ENCODE data around the gene HNMT. TPM values are rescaled to one million over a fixed set of nuclear protein-coding genes. Genes with fewer than 3 reads are reported as not detected.
"Not testable (repeated sequence)": the region's sequence is repeated elsewhere in the genome, so short reads cannot be mapped to it uniquely, and the experiment has no call there.

The HNMT gene
- total RNA-seq, 1 donor from 2014 or later = 92.7 TPM

DNA sequence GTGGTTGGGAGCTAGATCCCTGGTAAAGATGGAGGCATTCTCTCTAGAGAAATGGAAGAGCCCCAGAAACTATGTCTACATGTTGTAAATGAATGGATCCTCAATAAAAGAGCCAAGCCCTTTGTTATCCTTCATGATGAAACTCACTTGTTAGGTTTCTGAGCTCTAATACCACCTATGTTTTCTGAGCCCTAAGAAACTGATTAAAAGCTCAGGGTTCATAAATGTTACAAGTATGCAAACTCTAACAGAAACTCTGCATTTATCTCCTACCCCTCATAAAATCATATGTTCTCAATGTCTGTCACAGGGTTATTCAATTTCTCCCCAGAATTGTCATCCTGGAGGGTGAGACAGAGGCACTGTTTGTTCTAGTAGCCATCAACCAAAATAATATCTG is 18.0 kb upstream of the HNMT start:
- no peak for DNase-seq (ENCODE audit: low spot score)

DNA sequence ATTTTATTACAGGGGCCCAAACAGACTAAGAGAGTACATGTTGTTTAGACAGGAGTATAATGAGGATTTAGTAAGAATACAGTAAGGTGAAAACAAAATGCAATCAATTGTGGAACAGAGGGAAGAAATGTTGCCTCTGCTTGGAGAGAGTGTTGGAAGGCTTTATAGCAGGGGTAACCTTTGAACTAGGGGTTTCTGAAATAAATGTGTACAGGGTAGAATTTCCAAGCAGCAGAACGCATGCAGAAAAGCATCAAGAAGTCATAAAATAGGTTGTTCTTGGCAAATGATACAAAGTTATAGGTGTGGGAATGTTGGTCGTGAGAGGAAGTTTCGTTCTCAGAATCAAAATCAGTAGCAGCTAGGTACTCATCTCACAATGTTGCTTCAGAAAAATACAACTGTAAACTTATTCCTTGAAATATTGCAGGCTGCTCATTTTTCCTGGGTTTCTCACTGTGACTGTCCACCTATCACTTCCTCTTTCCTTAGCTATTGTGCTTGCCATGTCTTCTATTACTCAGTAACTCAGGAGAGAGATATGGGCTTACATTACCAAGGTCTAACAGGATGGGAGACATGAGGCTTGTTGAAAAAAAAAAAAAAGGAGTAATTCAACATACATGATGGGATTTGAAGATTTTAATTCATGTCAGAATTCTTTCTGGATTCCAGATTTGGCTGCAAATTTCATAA is 17.1 kb upstream of the HNMT start:
- no peak for DNase-seq (ENCODE audit: low spot score)

DNA sequence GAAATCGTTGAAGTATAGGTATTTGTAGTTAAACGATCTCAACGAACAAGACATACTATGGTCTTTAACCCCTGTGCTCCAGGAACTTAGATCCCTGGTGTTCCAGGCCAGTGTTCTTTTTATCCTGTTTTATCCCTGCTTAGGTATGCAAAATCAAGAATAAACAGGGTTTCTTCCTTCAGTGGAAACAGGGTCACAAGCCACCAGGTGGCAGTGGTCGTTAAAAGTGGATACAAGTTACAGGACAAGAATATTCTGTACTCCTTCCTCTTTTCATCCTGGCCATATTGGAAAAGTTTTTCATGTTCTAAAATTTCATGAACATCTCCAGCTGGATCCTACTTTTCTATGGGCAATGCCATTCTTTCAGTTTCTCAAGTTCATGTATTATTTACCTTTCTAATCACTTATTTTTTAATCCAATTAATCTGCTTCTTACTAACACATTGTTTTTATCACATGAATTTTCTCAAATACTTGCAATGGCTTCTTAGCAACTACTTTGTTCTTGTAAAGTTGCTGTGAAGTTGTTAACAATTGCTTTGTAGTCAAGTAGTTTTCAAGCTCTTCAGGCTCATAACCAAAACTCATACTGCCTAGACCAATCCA is 16.4 kb upstream of the HNMT start:
- DNase-seq (ENCODE audit: low spot score) = peak; percentile 61

DNA sequence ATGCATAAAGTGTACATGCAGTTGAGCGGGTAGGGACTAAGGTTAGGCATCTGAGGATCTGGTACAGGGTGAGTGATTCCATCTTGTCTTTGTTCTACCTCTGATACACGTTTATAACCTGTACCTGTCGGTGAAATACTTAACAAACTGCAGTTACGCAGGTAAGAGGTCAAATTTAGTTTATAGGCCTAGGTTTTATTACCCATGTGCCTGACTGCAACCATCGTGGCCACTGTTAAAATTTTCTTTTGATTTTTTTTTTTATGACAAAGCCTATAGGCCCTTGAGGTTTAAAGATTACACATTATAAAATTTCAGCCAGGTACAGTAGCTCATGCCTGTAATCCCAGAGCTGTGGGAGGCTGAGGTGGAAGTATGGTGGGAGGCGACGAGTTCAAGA is 15.4 kb upstream of the HNMT start:
- no peak for DNase-seq (ENCODE audit: low spot score)

DNA sequence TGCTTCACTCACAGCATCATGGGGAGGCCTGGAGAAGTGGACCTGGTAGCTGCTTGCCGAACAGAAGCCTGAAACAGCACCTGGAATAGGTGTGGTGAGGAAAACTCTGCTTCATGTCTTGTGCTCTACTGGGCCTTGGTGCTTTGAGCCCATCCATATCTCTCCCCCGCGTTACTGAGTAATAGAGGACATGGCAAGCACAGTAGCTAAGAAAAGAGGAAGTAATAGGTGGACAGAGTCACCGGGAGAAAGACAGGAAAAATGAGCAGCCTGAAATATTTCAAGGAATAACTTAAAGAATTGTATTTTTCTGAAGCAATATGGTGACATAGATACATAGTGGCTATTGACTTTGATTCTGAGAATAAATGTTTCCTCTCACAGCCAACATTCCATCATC is 14.0 kb upstream of the HNMT start:
- DNase-seq (ENCODE audit: low spot score) = no peak

DNA sequence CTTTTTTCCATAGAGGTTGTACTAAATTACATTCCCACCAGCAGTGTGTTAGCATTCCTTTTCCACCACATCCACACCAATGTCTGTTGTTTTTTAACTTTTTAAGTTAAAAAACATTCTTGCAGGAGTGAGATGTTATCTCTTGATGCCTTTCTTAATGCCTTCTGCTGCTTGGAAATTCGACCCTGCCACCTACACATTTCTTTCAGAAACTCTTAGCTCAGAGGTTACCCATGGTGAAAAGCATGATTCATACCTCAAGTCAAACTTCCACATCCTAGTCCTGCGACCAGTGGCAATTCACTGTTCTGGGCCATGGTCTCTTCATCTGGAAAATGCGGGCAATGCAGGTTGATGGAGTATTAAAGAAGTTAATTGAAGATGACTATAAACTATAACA is 12.7 kb upstream of the HNMT start:
- no peak for DNase-seq (ENCODE audit: low spot score)

DNA sequence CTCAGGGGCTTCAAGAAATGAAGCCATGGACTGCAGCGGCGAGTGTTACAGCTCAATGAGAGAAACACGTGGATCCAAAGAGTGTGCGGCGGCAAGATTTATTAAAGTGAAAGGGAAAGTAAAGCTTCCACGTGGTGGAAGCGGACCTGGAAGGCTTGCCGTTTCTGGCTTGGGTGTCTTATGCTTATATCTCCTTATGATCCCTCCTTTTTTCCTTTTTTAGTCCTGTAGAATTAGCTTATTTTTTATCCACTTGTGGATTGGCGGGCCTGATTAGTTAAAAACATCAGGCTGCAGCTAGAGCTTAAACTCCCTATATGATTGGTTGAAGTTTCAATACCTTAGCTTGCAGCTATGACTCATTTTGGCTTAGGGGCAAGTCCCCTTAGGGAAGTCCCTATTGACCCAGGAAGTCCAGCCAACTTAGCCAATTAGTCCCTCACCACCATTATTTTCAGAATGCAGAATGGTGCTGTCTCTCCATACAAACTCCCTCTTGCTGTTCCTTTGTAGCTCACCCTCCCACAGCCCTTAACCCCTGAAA is 11.6 kb upstream of the HNMT start:
- DNase-seq (ENCODE audit: low spot score) = no peak

DNA sequence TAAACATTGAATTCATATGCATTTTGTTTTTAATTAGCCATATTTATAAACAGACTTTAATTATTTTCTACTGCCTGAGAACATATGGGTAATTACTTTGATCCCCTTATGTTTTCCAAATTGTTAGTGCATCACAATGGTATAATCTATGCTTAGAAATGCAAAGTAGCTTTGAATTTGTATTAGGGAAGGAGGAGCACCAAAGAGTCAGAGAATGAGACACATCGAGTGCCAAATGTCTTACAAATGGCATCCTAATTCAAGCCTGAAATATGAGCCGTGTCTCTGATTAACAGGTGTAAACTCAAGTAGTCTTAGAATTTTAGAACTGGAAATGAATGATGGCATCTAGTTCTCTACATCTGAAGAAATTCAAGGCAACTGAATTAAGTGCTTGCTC is 8.7 kb upstream of the HNMT start:
- no peak for DNase-seq (ENCODE audit: low spot score)

DNA sequence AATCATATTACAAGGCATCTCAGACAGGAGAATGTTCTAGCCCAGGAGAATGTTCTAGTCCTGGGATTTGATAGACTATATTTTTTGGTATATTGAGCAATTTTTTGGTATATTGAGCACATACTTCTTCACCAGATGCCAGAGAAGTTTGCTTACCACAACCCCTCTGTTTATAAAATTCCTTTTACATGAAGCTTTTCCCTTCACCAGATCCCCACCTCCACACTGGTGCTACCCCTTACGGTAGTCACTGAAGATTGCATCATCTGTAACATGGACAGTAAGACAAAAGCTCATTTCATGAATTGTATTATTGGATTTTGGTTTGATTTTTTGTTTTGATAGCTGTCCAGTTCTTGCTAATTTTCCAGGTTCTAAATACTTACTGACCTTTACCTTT is 7.2 kb upstream of the HNMT start:
- DNase-seq (ENCODE audit: low spot score) = no peak

DNA sequence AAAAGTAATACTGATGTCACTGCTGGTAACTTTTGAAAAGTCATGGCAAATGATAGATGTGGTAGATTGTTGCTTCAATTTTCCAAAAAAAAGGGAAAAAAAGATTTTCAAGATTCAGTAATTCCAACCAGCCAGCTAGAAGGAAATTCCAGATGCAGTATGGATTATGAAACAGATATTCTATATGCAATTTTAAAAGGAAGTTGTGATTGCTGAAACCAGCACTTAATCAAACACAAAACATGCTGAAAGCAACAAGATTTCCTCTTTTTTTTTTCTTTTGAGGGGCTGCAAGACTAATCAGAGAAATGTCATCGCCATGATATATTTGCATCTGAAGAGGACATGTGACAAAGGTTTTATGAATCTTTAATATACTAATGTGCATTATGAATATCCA is 5.1 kb upstream of the HNMT start:
- no peak for DNase-seq (ENCODE audit: low spot score)

DNA sequence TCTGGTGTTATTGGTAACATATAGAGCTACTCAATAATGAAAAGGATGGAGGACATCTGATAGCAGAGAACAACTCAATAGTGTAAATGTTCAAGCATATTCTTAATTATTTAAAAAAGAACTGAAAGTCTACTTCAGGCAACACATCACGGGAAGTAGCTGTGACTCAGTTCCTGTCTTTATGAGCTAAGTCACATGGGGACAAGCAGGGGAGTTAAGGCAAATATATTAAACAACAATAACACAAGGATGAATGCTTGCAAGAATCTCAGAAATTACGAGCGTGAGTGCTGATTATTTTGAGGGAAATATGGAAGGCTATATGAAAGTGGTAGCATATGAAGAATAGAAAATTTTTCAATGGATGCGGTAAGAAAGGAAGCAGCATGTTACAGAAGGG is 4.0 kb upstream of the HNMT start:
- no peak for DNase-seq (ENCODE audit: low spot score)

DNA sequence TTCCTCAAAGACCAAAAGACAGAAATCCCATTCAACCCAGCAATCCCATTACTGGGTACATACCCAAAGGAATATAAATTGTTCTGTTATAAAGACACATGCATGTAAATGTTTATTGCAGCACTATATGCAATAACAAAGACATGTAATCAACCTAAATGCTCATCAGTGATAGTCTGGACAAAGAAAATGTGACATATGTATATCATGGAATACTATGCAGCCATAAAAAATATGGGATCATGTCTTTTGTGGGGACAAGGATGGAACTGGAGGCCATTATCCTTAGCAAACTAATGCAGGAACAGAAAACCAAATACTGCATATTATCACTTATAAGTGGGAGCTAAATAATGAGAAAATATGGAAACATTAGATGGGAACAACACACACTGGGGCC is 2.7 kb upstream of the HNMT start:
- DNase-seq (ENCODE audit: low spot score) = no peak

DNA sequence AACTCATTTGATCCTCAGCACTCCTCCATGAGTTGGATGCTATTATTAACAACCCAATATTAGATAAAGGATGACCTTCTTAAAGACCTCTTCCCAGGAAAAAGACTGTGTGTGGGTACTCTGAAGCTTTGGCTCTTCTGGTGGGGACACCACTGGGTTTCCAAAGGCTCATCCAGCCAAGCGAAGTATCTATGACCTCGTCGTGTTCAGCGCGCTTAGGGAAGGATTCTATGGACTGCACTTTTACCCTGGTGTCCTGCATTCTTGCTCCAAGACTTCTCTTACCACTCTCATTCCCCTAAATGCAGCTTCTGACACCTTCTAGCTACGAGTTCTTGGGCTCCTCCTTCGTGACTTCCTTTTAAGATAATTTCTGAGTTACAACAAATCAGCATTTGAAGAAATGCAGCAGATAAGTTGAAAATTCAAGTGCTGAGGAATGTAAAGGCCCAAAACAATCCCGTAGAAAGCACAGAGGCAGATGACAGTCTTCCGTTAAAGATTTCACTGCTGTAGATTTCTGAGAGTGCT is 673 bp upstream of the HNMT start:
- no peak for DNase-seq (ENCODE audit: low spot score)

DNA sequence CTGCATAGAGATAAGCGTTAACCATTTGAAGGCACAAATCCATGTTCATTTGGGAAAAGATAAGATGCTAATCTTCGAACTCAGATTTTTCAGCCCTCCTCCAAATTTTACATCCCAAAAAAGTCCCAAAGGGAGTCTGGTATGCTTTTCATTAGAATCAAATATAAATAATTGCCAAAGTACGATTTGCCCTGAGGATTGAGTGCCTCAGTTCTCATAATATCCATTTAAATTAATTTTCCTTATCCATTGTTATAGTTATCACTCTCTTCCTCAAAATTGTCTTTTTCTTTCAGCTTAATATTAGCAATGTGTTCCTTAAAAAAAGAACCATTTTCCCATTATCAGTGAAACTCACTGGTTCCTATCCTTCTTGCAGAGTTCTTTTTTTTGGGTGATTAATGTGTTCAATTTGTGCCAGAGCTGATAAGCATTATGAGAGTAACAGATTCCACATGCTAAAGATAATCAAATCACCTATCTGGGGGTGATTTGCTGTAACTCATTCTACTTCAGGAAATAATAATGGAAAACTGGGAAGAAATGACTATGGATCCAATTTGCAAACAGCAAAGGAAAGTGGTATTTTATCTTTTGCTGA is 686 bp downstream of the HNMT start:
- DNase-seq (ENCODE audit: low spot score) = no peak

DNA sequence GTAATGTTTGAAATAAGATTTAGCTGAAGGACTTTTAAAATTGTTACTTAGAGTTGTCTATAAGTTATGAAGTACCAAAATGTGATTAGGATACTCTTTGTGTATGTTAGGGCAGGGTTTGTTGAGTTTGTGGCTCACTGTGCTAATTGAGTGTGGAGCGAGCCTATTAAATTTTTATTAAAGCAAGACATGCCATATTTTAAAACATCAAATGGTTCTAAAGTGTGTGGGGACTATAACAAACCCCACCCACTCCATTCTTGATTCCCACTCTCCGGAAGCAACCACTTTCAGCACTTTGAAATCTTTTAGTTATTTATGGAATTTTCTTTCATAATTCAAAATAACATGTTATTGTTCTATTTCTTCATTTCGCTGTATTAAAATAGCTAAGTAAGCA is 1.8 kb downstream of the HNMT start:
- DNase-seq (ENCODE audit: low spot score) = no peak

DNA sequence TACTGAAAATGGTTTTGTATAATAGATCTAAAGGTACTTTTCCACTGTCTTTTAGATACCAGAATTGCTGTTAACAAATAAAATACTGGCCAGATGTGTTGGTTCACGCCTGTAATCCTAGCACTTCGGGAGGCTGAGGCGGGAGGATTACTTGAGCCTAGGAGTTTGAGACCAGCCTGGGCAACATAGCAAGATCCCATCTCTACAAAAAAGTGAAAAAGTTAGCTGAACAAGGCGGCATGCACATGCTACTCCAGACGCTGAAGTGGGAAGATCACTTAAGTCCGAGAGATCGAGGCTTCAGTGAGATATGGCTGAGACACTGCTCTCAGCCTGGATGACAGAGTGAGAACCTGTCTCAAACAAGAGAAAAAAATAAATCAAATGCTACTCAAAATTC is 2.8 kb downstream of the HNMT start:
- DNase-seq (ENCODE audit: low spot score) = no peak

DNA sequence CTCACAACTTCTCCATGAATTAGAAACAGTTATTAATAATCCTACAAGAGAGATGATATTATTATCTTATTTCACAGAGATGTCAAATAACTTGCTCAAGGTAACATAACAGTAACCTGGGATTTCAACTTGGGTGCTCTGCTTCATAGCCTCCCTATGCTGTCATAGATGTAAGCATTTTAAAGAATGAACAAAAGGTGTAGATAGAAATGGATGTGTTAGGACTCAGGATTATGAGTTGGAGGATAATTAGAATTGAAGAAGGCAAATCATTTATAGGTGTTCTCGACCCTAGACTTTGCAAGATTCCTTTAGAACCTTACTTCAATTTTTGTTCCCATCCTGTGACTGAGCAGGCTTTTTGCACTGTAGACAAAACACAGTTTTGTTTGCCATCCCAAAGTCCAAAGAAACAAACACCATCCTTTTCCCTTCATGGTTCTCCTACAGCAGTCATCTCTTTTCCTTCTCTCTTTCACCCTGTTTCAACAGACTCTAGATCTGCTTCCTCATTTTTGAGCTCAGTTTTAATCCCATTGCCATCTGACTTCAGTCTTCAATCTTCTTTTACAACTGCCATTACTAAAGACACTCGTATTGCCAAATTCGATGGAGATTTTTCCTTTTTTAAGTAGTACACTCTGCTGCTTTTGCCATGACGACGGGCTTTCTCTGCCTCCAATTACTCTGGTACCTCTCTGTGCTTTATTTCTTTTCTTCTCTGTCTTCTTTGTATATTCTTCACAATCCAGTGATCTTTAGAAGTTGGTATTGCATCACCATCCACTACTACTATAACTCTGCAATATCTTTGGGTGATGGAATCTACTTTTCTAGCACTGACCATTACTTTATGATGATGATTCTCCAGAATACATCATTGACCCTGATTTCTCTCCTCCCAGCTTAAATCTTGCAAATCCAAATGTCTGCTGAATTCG is 4.5 kb downstream of the HNMT start:
- DNase-seq (ENCODE audit: low spot score) = no peak

DNA sequence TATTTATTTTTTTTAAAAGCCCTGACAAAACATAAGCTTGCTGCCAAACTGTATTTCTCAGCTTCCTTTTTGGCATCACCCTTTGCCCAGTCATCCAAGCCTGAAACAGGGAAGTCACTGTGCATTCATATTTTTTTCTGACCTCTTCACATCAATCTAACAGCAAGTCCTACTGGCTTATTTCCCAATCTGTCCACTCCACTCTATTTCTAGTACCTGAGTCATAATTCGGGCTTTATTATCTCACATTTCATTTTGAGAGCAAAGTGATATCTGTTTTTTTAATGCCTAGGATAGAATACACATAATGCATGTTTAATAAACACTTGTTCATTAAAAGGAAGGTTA is 5.1 kb downstream of the HNMT start:
- DNase-seq (ENCODE audit: low spot score) = peak; percentile 44

DNA sequence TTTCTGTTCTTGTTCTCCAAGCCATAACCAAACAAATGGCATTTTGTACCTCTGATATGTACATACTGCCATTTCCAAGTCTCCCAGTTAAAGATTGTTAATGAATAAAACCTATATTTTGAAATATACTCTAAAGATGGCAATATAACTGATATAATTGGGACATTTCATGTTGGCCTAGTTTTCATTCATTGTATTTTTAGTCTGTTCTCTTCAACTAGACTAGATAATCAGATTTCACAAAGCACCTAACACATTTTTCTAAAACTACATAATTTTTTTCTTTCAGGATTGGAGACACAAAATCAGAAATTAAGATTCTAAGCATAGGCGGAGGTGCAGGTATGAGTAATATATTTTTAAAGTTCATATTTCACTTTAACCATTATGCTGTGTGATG is 5.6 kb downstream of the HNMT start:
- no peak for DNase-seq (ENCODE audit: low spot score)

DNA sequence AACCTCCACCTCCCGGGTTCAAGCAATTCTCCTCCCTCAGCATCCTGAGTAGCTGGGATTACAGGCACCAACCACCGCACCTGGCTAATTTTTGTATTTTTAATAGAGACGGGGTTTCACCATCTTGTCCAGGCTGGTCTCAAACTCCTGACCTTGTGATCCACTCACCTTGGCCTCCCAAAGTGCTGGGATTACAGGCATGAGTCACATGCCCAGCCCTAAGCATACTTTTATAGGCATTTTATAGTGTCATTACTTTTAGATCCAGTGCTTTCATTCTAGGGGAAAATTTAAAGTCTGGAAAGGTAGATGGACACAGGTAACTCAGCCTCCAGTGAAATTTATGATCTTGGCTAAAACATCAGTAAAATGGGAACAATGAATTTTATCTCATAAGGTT is 7.0 kb downstream of the HNMT start:
- DNase-seq (ENCODE audit: low spot score) = not testable (repeated sequence)

DNA sequence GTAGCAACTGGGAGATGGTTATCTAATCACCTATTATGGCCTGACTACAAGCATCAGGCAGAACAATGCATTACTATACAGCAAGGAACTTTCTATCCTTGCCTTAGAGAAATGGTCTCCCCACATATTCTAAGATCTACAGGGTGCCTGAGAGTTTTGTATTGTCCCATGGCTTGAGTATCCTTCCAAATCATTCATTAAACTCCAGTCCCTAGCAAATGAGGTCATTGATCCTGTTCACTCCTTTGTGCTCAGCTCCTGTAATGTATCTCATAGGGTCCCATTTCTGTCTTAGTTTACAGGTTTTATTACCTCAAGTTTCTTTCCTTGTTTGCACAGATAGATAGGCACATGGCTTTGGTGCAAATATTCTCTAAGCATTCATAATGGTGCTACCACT is 9.0 kb downstream of the HNMT start:
- no peak for DNase-seq (ENCODE audit: low spot score)
